PFSK-1 (cell line): ENCODE measurements around the gene PDZD8.

Experiments
- FOXP2 ChIP-seq: optimal IDR thresholded peaks from 2 replicates; pipeline ENCODE3; 2011; ENCODE audit warnings: borderline replicate concordance, control low read depth, inconsistent platforms; ENCODE audit not compliant: insufficient read depth; ENCODE audit errors: extremely low read length, extremely low read depth
- POLR2AphosphoS5 ChIP-seq: IDR thresholded peaks from 2 replicates; pipeline ENCODE4 v1.6.1; 2012; ENCODE audit warnings: low read depth, mild to moderate bottlenecking, control low read depth, low read length, moderate library complexity
- REST ChIP-seq, 2 experiments: IDR thresholded peaks; 2 replicates each; pipeline versions ENCODE4 v1.6.1 to v1.8.0; 2011 to 2012; ENCODE audit warnings: low read depth in 2 of 2, low read length in 2 of 2, control low read depth in 1 of 2, inconsistent platforms in 1 of 2, mild to moderate bottlenecking in 1 of 2, moderate library complexity in 1 of 2; ENCODE audit not compliant: insufficient read depth in 1 of 2
- SIN3A ChIP-seq: IDR thresholded peaks from 2 replicates; pipeline ENCODE4 v1.6.1; 2012; ENCODE audit warnings: mild to moderate bottlenecking, low read length, moderate library complexity, borderline replicate concordance; ENCODE audit not compliant: insufficient read depth
- TAF1 ChIP-seq: IDR thresholded peaks from 2 replicates; pipeline ENCODE4 v1.6.1; 2012; ENCODE audit warnings: low read length, control low read depth, borderline replicate concordance; ENCODE audit not compliant: insufficient read depth

PDZD8 gene

GRCh38 chr10:117274509-117274908, 100.7 kb downstream of the PDZD8 start:
- TF ChIP-seq REST (IDR thresholded peaks at IDR 0.05; ENCODE audit: insufficient read depth in 1 of 2, low read depth in 2 of 2, low read length in 2 of 2): no peak

GRCh38 chr10:117273980-117274379, 101.3 kb downstream of the PDZD8 start:
- TF ChIP-seq POLR2AphosphoS5: no peak
- no peak for TF ChIP-seq REST (IDR thresholded peaks at IDR 0.05; ENCODE audit: insufficient read depth in 1 of 2, low read depth in 2 of 2, low read length in 2 of 2)
- no peak for TF ChIP-seq FOXP2
- no peak for TF ChIP-seq TAF1
- no peak for TF ChIP-seq SIN3A

GRCh38 chr10:117272195-117273076, 102.8 kb downstream of the PDZD8 start:
- TF ChIP-seq FOXP2: no peak

- TF ChIP-seq FOXP2 (no peak), SIN3A (no peak), REST (IDR thresholded peaks at IDR 0.05; ENCODE audit: insufficient read depth in 1 of 2, low read depth in 2 of 2, low read length in 2 of 2) (no peak), POLR2AphosphoS5 (no peak), TAF1 (no peak)
These were observed 103.8 kb downstream of the PDZD8 start for GRCh38 chr10:117271427-117271826.

- no peak for TF ChIP-seq REST (IDR thresholded peaks at IDR 0.05; ENCODE audit: insufficient read depth in 1 of 2, low read depth in 2 of 2, low read length in 2 of 2)
- TF ChIP-seq TAF1: no peak
- TF ChIP-seq POLR2AphosphoS5: no peak
- TF ChIP-seq FOXP2: no peak
- no peak for TF ChIP-seq SIN3A
These were observed 106.3 kb downstream of the PDZD8 start for GRCh38 chr10:117268907-117269306.
